Measurements from ENCODE around the gene RSRP1.
"Not testable (repeated sequence)": the region's sequence is repeated elsewhere in the genome, so short reads cannot be mapped to it uniquely, and the experiment has no call there.

The RSRP1 gene

DNA sequence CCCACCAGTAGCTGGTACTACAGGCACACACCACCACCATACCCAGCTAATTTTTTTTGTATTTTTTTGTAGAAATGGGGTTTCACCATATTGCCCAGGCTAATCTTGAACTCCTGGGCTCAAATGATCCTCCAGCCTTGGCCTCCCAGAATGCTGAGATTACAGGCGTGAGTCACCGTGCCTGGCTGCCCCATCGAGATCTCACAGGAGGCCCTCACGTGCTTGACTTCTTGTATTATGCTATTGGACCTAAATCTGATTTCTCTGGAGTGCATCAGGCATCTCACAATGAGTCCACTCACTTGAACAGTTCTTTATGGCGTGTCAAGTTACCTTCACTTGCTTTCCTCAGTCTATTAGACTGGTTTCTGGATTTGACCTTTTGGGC, 9.3 kb upstream of the RSRP1 start:
- DNase-seq (ENCODE audit: low read depth): no peak

DNA sequence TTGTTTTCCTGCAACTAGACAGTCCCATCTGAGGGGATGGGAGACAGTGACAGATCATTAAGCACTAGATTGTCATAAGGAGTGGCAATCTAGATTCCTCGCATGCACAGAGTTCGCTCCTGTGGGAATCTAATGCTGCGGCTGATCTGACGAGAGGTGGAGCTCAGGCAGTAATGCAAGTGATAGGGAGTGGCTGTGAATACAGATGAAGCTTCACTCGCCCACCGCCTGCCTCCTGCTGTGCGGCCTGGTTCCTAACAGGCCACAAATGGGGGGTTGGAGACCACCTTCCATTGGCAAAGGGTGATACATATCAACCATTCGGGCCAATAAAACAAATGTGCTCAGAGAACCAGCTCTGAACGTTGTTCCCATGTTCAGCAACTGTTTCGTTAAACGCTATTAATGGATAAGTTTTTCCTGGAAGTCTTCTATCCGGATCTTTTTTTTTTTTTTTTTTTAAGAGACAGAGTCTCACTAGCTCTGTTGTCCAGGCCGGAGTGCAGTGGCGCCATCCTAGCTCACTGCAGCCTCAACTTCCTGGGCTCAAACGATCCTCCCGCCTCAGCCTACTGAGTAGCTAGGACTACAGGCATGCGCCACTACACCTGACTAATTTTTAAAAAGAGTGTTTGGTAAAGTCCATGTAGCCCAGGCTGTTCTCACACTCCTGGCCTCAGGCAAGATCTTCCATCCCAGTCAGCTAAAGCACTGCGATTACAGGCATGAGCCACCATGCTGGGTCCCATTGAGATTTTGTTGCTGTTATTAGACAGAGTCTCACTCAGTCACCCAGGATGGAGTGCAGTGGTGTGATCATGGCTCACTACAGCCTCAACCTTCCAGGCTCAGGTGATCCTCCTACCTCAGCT, 8.7 kb upstream of the RSRP1 start:
- no peak for DNase-seq (ENCODE audit: low read depth)

DNA sequence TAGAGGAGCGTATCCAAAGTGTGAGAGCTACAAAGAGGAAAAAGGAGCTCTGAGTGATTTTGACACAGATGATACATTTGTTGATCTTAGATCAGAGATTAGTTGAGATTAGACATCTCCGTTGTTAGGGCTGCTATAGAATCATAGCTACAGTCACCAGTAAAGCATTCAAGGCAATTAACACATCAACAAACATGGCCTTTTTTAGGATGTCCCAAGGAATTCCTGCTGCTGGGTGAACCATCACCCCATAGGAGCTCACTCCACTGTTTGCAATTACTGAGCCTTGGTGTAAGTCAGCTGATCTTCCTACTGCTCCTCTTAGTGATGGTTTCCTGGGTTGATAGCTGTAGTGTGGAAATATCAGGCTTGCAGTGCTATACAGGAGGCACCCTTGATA, 6.7 kb upstream of the RSRP1 start:
- DNase-seq (ENCODE audit: low read depth): peak; percentile 73

DNA sequence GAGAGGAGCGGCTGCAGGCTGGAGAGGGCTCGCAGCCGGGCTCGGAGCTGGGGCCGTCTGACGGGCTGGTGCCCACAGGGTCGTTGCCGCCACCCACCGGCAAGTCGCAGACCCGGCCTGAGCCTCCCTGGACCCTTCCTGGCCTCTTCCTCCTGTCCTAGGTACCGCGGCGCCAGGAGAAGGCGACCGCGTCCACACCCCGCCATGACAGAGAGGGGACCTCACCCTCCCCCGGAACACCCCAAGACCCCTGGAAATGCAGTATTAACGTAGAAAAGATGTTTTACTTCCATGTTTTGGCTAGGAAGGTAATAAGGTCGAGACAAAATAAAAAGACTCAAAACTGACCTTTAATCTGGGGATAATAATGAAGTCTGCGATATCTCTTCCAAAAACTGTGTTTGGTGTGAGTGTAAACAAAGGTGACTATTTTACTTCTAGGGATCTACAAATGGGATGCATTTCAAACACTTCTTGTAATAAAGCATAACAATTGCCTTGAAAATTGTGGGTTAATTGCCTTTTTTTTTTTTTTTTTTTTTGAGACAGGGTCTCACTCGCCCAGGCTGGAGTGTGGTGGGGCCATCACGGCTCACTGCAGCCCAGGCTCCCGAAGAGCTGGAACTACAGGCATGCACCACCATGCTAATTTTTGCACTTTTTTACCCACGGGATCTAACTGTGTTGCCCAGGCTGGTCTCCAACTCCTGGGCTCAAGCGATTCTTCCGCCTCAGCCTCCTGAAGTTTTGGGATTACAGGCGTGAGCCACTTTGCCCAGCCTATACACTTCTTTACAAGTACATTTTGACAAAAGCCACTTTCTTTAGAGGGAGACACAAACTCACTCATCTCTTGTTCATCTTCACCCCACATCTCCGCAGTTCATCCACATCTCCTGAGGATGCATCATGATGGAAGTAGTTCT, 838 bp upstream of the RSRP1 start:
- DNase-seq (ENCODE audit: low read depth): no peak

DNA sequence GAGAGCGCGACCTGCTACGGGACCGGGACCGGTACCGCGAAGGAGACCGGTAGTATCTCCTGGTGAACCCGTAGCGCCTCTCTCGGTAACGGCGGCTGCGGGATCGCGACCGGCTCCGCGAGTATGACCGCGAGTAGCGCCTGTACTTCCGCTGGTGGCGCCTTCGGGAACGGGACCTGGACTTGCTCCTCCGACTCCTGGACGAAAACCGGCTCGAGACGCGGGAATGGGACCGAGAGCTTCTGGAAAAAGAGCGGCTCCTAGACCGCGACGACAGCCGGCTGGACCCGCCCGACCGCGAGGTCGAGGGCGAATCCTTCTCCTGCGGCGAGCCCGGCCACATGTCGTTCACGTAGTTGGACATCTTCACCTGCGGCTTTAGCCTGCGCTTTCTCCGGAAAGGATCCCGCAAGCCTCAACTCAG, 642 bp downstream of the RSRP1 start:
- no peak for DNase-seq (ENCODE audit: low read depth)

DNA sequence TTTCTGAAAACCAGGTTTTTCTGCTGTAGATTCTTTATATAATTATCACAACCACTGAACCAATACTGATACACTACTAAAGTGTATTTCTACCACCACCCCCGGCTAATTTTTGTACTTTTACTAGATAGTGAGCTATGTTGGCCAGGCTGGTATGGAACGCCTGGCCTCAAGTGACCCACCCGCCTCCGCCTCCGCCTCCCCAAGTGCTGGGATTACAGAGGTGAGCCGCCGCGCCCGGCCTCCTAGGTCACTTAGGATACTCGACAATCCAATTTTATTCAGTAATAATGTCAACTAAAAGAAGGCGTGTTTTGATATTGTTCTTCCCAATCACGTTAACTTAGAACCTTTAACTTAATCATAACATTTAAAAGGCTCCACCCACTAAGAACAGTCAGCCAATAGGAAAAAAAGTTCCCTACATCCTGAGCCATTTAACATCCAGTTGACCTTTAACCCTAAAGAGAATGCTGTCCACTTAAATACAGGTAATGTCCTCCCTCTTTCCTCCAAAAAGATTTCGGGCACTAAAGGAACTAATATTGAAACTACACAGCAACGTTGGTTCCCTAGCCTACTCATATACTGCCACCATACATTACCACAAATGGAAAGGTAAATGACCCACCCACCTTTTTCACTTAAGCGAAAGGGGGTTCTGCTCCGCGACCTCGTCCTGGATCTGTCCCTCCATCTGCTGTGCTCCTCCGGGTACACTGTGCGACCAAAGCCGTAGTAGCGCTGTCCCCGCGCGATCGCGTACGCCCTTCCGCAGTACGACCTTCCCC, 1.2 kb downstream of the RSRP1 start:
- DNase-seq (ENCODE audit: low read depth): no peak

DNA sequence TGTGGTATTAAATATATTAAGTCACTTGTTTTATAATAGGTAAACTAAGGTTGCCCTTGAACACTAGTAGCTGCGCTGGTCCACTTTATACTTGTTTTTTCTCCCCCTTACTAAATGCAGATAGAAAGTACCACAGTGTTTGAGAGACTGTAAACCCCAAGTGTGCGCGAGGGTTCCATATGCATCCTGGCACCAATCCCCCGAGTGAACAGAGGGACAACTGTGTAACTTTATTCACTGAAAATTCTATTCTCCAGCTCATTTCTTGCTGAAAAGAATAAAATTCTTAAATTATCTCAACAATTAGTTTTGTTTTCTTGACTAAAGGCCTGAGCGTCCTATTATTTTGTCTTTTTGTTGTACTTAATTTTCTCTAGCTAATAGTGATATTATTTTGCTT, 1.9 kb downstream of the RSRP1 start:
- no peak for DNase-seq (ENCODE audit: low read depth)

DNA sequence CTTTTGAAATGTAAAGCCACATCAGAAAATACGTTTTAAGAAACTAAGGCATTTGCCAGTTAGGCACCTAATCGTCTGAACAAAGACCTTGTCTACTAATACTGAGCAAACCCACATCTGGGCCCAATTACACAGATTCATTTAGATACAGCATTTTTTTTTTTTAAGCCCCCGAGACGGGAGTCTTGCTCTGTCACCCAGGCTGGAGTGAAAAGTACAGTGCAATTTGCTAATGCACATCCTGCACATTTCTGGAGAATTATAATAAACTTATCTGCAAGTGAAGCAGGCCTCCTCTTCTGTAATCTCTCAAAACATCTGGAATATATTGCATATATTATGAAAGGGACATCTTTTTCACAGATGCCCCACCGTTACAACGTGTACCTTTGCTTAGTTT, 3.3 kb downstream of the RSRP1 start:
- no peak for DNase-seq (ENCODE audit: low read depth)

DNA sequence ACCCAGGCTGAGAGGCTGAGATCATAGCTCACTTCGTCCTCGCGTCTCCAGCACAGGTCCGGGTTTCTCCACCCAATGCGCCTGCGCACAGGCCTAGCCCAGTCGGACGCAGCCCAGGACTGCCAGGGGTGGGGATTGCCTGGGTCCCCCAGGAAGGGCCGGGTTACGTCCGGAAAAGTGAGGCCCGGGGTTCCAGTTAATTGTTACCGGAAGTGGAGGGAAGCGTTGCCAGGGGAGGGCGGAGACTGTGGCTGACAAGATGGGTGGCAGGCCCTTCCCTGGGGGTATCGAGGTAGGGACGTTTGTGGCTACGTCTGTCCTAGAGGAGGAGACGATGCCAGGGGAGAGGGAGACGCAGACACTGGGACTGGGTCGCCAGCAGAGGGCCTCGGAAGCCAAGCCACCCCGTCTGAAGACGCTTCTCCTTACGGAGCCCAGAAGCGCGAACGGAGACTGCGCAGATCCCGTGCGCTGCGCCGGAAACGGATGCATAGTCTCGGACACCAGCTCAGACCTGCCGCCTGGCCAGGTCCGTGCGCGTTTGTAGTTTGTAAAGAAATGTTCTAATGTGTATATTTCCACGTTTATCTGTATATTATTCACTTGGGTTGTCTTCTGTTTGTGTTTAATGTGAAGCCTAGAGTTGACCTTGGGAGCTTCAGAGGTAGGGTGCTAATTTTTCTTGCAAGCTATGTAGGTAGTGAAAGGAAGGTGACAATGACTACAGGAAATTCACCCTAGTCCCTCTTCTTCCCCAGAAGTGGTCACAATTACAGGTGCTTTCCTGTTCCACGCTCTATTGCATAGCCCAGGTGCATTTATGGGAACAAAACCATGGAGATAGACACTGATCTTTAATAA, 7.3 kb downstream of the RSRP1 start:
- DNase-seq (ENCODE audit: low read depth): peak; percentile 79

DNA sequence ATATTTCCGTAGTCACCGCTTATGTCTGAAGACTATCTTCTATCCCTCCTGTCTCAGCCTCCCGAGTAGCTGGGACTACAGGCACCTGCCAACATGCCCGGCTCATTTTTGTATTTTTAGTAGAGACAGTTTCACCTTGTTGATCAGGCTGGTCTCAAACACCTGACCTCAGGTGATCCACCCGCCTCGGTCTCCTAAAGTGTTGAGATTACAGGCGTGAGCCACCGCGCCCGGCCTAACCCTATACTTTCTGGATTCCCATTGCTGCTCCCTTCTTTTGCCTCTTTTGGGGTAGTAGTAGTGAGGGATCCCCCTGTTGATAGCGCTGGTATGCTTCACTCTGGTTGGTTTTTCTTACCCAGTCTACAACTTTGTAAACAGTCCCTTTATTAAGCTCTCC, 9.2 kb downstream of the RSRP1 start:
- no peak for DNase-seq (ENCODE audit: low read depth)

DNA sequence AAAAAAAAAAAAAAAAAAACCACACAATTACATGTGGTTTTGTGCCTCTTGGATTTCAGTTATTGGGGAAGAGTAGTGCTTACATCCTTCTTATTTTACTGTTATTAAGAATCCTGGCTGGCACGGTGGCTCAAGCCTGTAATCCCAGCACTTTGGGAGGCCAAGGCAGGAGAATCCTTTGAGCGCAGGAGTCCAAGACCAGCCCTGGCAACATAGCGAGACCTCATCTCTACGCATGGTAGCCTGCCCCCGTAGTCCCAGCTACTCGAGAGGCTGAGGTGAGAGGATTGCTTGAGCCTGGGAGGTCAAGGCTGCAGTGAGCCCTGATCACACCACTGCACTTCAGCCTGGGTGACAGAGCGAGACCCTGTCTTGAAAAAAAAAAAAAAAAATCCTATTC, 11.0 kb downstream of the RSRP1 start:
- not testable (repeated sequence) for DNase-seq (ENCODE audit: low read depth)

DNA sequence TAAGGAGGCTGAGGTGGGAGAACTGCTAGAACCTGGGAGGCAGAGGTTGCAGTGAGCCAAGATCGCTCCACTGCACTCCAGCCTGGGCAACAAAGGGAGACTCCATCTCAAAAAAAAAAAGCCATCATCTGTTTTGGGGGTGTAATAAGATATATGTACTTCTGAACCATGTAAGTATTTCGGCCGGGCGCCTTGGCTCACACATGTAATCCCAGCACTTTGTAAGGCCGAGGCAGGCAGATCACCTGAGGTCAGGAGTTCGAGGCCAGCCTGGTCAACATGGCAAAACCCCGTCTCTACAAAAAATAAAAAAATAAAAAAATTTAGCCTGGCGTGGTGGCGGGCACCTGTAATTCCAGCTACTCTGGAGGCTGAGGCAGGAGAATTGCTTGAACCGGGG, 11.8 kb downstream of the RSRP1 start:
- not testable (repeated sequence) for DNase-seq (ENCODE audit: low read depth)

DNA sequence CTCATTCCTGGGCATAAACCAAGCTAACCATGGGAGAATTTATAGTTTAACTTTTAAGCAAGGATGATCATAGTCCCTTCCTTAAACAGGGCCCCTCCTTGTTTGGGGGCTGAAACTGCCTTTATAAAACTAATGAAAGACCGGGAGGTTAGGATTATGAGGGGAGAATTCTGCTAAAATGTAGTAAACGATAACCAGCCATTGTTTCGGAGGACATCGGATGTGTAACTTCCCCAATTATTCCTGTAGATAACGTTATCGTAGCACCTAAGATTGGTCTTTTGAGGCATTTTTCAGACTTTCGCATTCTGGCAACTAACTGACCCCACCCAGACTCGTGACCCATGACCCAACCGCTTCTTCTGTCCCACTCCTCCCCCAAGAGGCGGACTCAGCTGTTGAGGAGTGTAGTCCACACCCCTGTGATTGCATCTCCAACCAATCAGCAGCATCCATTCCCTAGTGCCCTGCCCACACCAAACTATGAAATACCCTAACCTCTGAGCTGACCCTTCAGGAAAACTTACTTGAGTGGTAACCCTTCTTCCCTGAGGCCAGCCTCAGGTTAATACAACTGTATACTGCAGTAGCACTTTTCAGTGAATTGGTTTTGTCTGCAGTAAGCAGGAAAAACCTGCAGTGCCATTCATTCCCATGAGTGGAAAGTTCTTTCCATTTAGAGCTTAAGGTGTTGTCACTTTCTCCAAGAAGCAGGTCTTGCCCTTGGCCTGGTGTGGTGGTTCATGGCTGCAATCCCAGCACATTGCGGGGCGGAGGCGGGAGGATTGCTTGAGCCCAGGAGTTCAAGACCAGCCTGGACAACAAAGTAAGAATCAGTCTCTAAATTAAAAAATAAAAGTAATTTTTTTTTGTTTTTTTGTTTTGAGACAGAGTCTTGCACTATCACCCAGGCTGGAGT, 14.1 kb downstream of the RSRP1 start:
- peak; percentile 79 for DNase-seq (ENCODE audit: low read depth)

DNA sequence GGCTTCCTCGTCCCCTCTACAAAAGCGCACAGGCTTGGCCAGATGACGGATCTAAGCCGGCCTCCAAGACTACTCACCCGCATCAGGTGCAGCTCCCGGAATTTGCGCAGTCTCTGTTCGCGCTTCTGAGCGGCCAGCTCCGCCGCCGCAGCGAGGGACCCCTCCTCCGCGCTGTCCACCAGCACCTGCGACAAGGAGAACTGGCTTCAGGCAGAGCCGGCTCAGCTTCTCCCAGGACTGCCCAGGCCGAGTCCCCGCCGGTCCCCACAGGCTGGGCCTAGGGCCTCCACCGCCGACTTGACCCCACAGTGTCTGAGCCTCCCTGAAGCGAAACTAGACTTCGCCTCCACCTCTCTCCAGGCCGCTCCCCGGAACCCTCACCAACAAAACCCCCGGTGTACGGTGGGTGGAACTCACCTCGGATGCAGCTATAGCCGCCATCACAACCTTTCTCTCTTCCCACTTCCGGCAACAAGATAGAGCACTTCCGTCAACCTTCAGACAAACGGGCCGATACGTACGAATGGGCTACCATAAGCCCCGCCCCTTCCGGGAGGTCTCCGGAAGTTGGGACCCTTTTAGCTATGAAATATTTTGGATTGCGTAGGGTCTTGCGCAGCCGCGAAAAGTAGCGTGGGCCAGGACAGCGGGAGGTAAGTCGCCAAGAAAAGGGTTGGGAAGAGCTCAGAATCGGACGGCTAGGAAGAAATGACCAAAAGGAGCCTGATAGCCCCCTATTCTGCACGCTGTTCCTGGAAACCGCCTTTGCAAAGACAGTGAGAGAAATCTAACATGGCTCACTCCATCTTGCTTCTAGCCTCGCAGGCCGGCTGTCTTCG, 15.0 kb downstream of the RSRP1 start, which contains the start of gene SYF2:
Gene SYF2 (minus strand): TSS at position 476 of the 839 bp plus-strand sequence. CDS start 35 bp downstream, at position 441.
- DNase-seq (ENCODE audit: low read depth): peak; percentile 83

DNA sequence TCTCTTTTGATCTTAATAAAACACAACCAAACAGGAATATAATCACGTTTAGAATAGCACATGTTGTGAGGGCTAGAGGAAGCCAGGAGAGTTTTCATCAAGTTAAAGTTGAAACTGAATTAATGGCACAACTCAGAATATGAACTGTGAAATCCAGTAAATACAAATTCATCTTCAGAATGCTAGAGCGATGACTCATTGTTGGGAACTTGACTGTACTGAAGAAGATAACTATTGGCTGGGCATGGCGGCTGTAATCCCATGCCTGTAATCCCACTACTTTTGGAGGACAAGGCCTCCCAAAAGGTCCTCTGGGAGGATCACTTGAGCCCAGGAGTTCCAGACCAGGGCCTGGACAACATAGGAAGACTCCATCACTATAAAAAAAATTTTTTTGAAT, 23.8 kb downstream of the RSRP1 start:
- no peak for DNase-seq (ENCODE audit: low read depth)

DNA sequence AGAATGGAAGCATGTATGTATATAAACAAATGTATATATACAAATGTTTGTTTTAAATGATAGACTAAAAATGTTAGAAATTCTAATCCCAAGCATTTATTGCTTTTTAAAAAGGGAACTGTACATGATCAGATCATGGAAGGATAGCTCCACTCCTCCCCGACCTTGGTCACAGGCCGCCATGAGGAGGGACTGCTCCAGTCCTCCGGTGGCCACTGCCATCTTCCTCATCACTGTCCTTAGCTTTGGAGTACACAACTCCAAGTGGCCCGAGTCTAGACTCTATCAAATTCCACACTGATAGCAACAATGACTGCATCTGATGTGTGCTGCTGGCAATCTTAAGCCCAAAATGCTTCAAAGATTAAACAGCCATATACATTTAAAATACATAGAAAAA, 24.6 kb downstream of the RSRP1 start:
- DNase-seq (ENCODE audit: low read depth): no peak

DNA sequence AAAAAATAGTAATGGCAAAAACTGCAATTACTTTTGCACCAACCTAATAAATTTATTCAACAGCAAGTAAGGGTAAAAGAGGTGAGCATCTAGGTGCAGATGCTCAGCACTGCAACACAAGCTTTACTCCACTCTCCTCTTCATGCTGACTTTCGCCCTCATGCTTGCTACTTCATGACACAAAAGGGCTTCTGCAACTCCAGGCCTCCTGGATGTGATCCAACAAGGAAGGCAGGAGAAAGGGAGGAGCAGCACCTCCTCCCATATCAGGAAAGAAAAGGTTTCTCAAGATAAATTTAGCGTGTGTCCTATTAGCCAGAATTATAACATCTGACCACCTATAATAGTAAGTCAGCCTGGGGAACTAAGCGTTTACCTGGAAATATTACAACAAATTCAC, 26.6 kb downstream of the RSRP1 start:
- DNase-seq (ENCODE audit: low read depth): no peak

DNA sequence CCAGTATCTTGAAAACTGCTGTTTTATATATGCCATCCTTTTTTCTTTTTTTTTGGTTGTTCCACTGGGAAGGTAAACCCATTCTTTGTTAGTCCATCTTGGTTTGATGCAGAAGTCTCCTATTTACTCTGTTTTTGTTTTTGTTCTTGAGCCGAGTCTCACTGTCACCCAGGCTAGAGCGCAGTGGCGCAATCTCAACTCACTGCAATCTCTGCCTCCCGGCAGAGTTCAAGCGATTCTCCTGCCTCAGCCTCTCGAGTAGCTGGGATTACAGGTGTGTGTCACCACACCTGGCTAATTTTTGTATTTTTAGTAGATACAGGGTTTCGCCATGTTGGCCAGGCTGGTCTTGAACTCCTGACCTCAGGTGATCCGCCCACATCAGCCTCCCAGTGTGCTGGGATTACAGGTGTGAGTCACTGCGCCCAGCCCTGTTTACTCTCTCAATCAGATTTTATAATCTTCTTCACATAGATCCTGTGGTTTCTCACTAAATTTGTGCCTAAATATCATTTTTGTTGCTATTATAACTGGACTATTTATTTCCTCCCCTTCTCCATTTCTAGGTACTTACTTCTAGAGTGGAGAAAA, 27.5 kb downstream of the RSRP1 start:
- no peak for DNase-seq (ENCODE audit: low read depth)
